HG03097 (cell line): ENCODE results near the gene SOSTDC1.
"Not testable (repeated sequence)": the region's sequence is repeated elsewhere in the genome, so short reads cannot be mapped to it uniquely, and the experiment has no call there.

Source experiments
- ATAC-seq: cut with Tn5 transposase; IDR thresholded peaks from one replicate; pipeline ENCODE4 v1.9.1; 2021; ENCODE audit not compliant: unreplicated experiment, low FRiP score

SOSTDC1 gene

GRCh38 chr7:16465469-16466361, at the start of gene SOSTDC1:
Gene SOSTDC1 (minus strand): TSS chr7:16465738. CDS start chr7:16465668, 70 bp downstream.
- ATAC-seq, result no peak

- ATAC-seq, result no peak
Measured at GRCh38 chr7:16514729-16515128, 49.2 kb upstream of the SOSTDC1 start.

GRCh38 chr7:16514271-16514670, 48.7 kb upstream of the SOSTDC1 start:
- ATAC-seq, result no peak

- no peak for ATAC-seq
Measured at GRCh38 chr7:16512097-16512496, 46.6 kb upstream of the SOSTDC1 start.

- no peak for ATAC-seq
Measured at GRCh38 chr7:16511314-16511713, 45.8 kb upstream of the SOSTDC1 start.

- ATAC-seq, result no peak
Measured at GRCh38 chr7:16509829-16510228, 44.3 kb upstream of the SOSTDC1 start.

GRCh38 chr7:16506422-16506821, 40.9 kb upstream of the SOSTDC1 start:
- not testable (repeated sequence) for ATAC-seq

GRCh38 chr7:16504019-16504418, 38.5 kb upstream of the SOSTDC1 start:
- ATAC-seq, result no peak

- ATAC-seq, result no peak
Measured at GRCh38 chr7:16502303-16502702, 36.8 kb upstream of the SOSTDC1 start.

- ATAC-seq, result no peak
Measured at GRCh38 chr7:16498122-16498521, 32.6 kb upstream of the SOSTDC1 start.

- ATAC-seq, result no peak
Measured at GRCh38 chr7:16494955-16495719, 29.6 kb upstream of the SOSTDC1 start.

GRCh38 chr7:16494551-16494950, 29.0 kb upstream of the SOSTDC1 start:
- no peak for ATAC-seq

GRCh38 chr7:16493266-16493665, 27.7 kb upstream of the SOSTDC1 start:
- no peak for ATAC-seq

- ATAC-seq, result no peak
Measured at GRCh38 chr7:16492513-16493062, 27.1 kb upstream of the SOSTDC1 start.

- no peak for ATAC-seq
Measured at GRCh38 chr7:16491148-16491547, 25.6 kb upstream of the SOSTDC1 start.

GRCh38 chr7:16484453-16485158, 19.1 kb upstream of the SOSTDC1 start:
- ATAC-seq, result no peak

GRCh38 chr7:16479591-16479990, 14.1 kb upstream of the SOSTDC1 start:
- ATAC-seq, result no peak

GRCh38 chr7:16479161-16479560, 13.6 kb upstream of the SOSTDC1 start:
- no peak for ATAC-seq

- no peak for ATAC-seq
Measured at GRCh38 chr7:16471933-16472332, 6.4 kb upstream of the SOSTDC1 start.

- no peak for ATAC-seq
Measured at GRCh38 chr7:16463949-16464715, 1.4 kb downstream of the SOSTDC1 start.
